Epithelial cell of proximal tubule (primary cell): ENCODE results near the gene CIT. TPM values are rescaled to one million over a fixed set of nuclear protein-coding genes. Genes with fewer than 3 reads are reported as not detected.
A peak's percentile ranks its signal among the peaks of the same experiment; 100 is the strongest.

Source experiments
- DNase-seq: peaks from one replicate; pipeline ENCODE4 v3.0.0-alpha.2; 2011; ENCODE audit warnings: low read depth
- H3K4me3 ChIP-seq: 2 replicates; pipeline ENCODE4 v1.5.1; 2011; ENCODE audit warnings: low read depth, mild to moderate bottlenecking, low read length
- CTCF ChIP-seq: conservative IDR thresholded peaks from 2 replicates; pipeline ENCODE4 v1.5.1; 2012; ENCODE audit warnings: low read depth, mild to moderate bottlenecking, low read length
- total RNA-seq: library from RNA; depleted of rRNA; stranded (reverse); fragments of >200 nt; gene quantifications from 2 replicates; pipeline ENCODE4 v1.2.3, GENCODE V29; 2015

The CIT gene
- 26.5 and 28.1 TPM in 2 replicates for total RNA-seq

GRCh38 chr12:119876761-119877638 lies at the start of gene CIT:
Gene CIT, minus strand, starts transcription at chr12:119877320. Its CDS starts 1,152 bp downstream, at chr12:119876168.
- TF ChIP-seq CTCF, result no peak
- peak within 1 kb of the TSS; percentile 100 for H3K4me3 ChIP-seq
- peak; percentile 60 for DNase-seq

- no peak overlapping the region for H3K4me3 ChIP-seq
- TF ChIP-seq CTCF, result no peak
- no peak for DNase-seq
Observed at GRCh38 chr12:119925269-119925668, 48.1 kb upstream of the CIT start.

- no peak for DNase-seq
- TF ChIP-seq CTCF, result no peak
- H3K4me3 ChIP-seq, result no peak overlapping the region
Observed at GRCh38 chr12:119920064-119920463, 42.9 kb upstream of the CIT start.

GRCh38 chr12:119915894-119916510 lies 38.9 kb upstream of the CIT start:
- H3K4me3 ChIP-seq, result no peak overlapping the region
- no peak for DNase-seq
- TF ChIP-seq CTCF, result no peak

- no peak for DNase-seq
- no peak for TF ChIP-seq CTCF
- no peak overlapping the region for H3K4me3 ChIP-seq
Observed at GRCh38 chr12:119914666-119915065, 37.5 kb upstream of the CIT start.

GRCh38 chr12:119913536-119914330 lies 36.6 kb upstream of the CIT start:
- DNase-seq, result no peak
- no peak overlapping the region for H3K4me3 ChIP-seq
- no peak for TF ChIP-seq CTCF
